B cell (primary cell): Measurements from ENCODE around the gene COL25A1. TPM values are rescaled to one million over a fixed set of nuclear protein-coding genes. Genes with fewer than 3 reads are reported as not detected.

Experiments used
- ATAC-seq: fragments of 200-7000 bp; cut with Tn5 transposase; one replicate; pipeline ENCODE4 v1.10.0; 2021; ENCODE audit warnings: low read depth, mild to moderate bottlenecking, moderate number of reproducible peaks, moderate library complexity
- CTCF ChIA-PET: fragments of 350-600 bp; sonication (Branson Sonifier 250); formaldehyde crosslinking; loops from one replicate; lab custom pipeline; 2021; ENCODE audit warnings: antibody characterized with exemption, inconsistent platforms; lab: Charles Lee
- POLR2A ChIA-PET: fragments of 350-600 bp; sonication (Branson Sonifier 250); formaldehyde crosslinking; loops from one replicate; lab custom pipeline; 2021; ENCODE audit warnings: antibody characterized with exemption; lab: Charles Lee
- DNase-seq: peaks from one replicate; pipeline ENCODE4 v3.0.0; 2013
- H2AFZ ChIP-seq: 2 replicates; pipeline ENCODE4 v1.6.1; 2012; ENCODE audit warnings: mild to moderate bottlenecking, low read depth, low read length; ENCODE audit not compliant: insufficient read depth, poor library complexity, severe bottlenecking
- H3K27ac ChIP-seq, 2 donors: 1 replicate in 1 of 2; 2 replicates in 1 of 2; pipeline ENCODE4 v1.5.1; 2012 to 2013; ENCODE audit warnings: low read length in 2 of 2, mild to moderate bottlenecking in 2 of 2, moderate library complexity in 1 of 2
- H3K27me3 ChIP-seq, 4 experiments: fragments of 200-600 bp in 1 of 4; sonication (generic) in 1 of 4; replicated peaks in 1 of 4; 1 replicate in 2 of 4; 2 replicates in 2 of 4; pipeline versions ENCODE4 v1.6.1 to v1.7.0; 2013 to 2016; ENCODE audit warnings: low read length in 3 of 4, mild to moderate bottlenecking in 2 of 4, mixed read lengths in 1 of 4, moderate library complexity in 1 of 4; ENCODE audit not compliant: insufficient read depth in 4 of 4, control insufficient read depth in 3 of 4; ENCODE audit errors: control extremely low read depth in 1 of 4
- H3K36me3 ChIP-seq, 2 experiments: replicated peaks in 1 of 2; 1 replicate in 1 of 2; 2 replicates in 1 of 2; pipeline versions ENCODE4 v1.6.1 to v1.7.1; 2013; ENCODE audit warnings: low read length in 1 of 2; ENCODE audit not compliant: insufficient read depth in 2 of 2, control insufficient read depth in 1 of 2; ENCODE audit errors: control extremely low read depth in 1 of 2, extremely low read depth in 1 of 2
- H3K4me1 ChIP-seq, 2 donors: fragments of 200-600 bp in 1 of 2; sonication (generic) in 1 of 2; 1 replicate in 1 of 2; 2 replicates in 1 of 2; pipeline versions ENCODE4 v1.5.1 to v1.6.1; 2013 to 2017; ENCODE audit warnings: low read length in 2 of 2; ENCODE audit not compliant: control insufficient read depth in 2 of 2, insufficient read depth in 2 of 2
- H3K4me2 ChIP-seq: replicated peaks from 2 replicates; pipeline ENCODE3; 2012; ENCODE audit warnings: mild to moderate bottlenecking, low read depth, low read length; ENCODE audit not compliant: poor library complexity, severe bottlenecking
- H3K4me3 ChIP-seq, 5 experiments: fragments of 200-600 bp in 1 of 5; sonication (generic) in 1 of 5; 1 replicate in 3 of 5; 2 replicates in 2 of 5; pipeline versions ENCODE4 v1.5.1 to v1.7.0; 2011 to 2016; ENCODE audit warnings: low read length in 4 of 5, mild to moderate bottlenecking in 4 of 5, low read depth in 2 of 5, control low read depth in 1 of 5, moderate library complexity in 1 of 5; ENCODE audit not compliant: insufficient read depth in 1 of 5; ENCODE audit errors: control extremely low read depth in 1 of 5, extremely low read depth in 1 of 5
- H3K79me2 ChIP-seq: fragments of 200-600 bp; sonication (generic); one replicate; pipeline ENCODE4 v1.6.0; 2016; ENCODE audit warnings: low read length; ENCODE audit not compliant: control insufficient read depth, insufficient read depth
- H3K9ac ChIP-seq: fragments of 200-600 bp; sonication (generic); 2 replicates; pipeline ENCODE4 v1.6.1; 2017; ENCODE audit warnings: mild to moderate bottlenecking, low read length, moderate library complexity
- H3K9me3 ChIP-seq, 3 donors: one replicate each; pipeline versions ENCODE4 v1.6.1 to v1.7.1; 2013; ENCODE audit warnings: low read length in 2 of 3; ENCODE audit not compliant: control insufficient read depth in 2 of 3, insufficient read depth in 1 of 3; ENCODE audit errors: control extremely low read depth in 1 of 3
- H4K20me1 ChIP-seq: 2 replicates; pipeline ENCODE4 v1.6.0; 2012; ENCODE audit warnings: mild to moderate bottlenecking, low read length; ENCODE audit not compliant: insufficient read depth, control insufficient read depth, poor library complexity, severe bottlenecking
- H3K27ac Mint-ChIP-seq: one replicate; pipeline ENCODE4 v1.8.0; 2021; ENCODE audit warnings: mixed read lengths
- H3K27me3 Mint-ChIP-seq: one replicate; pipeline ENCODE4 v1.8.0; 2021; ENCODE audit warnings: mixed read lengths
- H3K4me1 Mint-ChIP-seq: one replicate; pipeline ENCODE4 v1.8.0; 2021; ENCODE audit warnings: mixed read lengths
- H3K4me3 Mint-ChIP-seq: one replicate; pipeline ENCODE4 v1.8.0; 2021; ENCODE audit warnings: mixed read lengths
- H3K9me3 Mint-ChIP-seq: one replicate; pipeline ENCODE4 v1.8.0; 2022; ENCODE audit warnings: mixed read lengths; ENCODE audit not compliant: insufficient read depth
- CTCF ChIP-seq: fragments of 200-600 bp; IDR thresholded peaks from one replicate; pipeline ENCODE4 v1.8.0; 2022; ENCODE audit warnings: antibody characterized with exemption, mild to moderate bottlenecking
- EZH2 ChIP-seq: IDR thresholded peaks from 2 replicates; pipeline ENCODE4 v1.6.1; 2012; ENCODE audit warnings: borderline replicate concordance, low read depth, mild to moderate bottlenecking, moderate library complexity, low read length; ENCODE audit not compliant: insufficient read depth, poor library complexity, severe bottlenecking
- WGBS: methylation state at CpG from one replicate; pipeline ENCODE4 v1.1.5; 2013; ENCODE audit warnings: missing lambda C conversion rate; ENCODE audit not compliant: insufficient coverage; 5-methylcytosine and 5-hydroxymethylcytosine counted together
- intact Hi-C: fragments of 100-400 bp; cut with micrococcal nuclease; formaldehyde crosslinking; loops from one replicate; pipeline ENCODE4 v1.10.0; 2022
- polyA plus RNA-seq: library from polyadenylated mRNA; depleted of rRNA; stranded (reverse); fragments of >200 nt; gene quantifications from 2 replicates; pipeline ENCODE4 v1.2.3, GENCODE V29; 2012
- total RNA-seq, 2 donors: library from RNA; stranded (reverse); fragments of 120-200 nt in 1 of 2; gene quantifications; 1 replicate in 1 of 2; 2 replicates in 1 of 2; pipeline versions ENCODE4 v1.2.3 to v1.2.4, GENCODE V29; 2013 to 2022

COL25A1 gene
- total and polyA plus RNA-seq, 2 donors (not counting 1 experiment from before 2014, with no cell fraction given) = not detected

- H3K36me3 ChIP-seq = no peaks in the 10 kb centered on the region
- no peaks in the 10 kb centered on the region for H3K4me1 Mint-ChIP-seq
- 80% methylated on average over 1 of the region's 2 CpGs for WGBS
- DNase-seq (no peak), ATAC-seq (no peak)
- no peak for TF ChIP-seq EZH2
- TF ChIP-seq CTCF = no peak
- no peak overlapping the region for H3K4me2 ChIP-seq
- H3K27ac ChIP-seq = no peak overlapping the region
- no peak overlapping the region for H2AFZ ChIP-seq
- H3K27ac Mint-ChIP-seq = no peak overlapping the region
- no peak overlapping the region for H3K4me3 Mint-ChIP-seq
- H3K4me3 ChIP-seq = no peak overlapping the region
- H3K4me1 ChIP-seq = no peaks in the 10 kb centered on the region
- H3K79me2 ChIP-seq = no peaks in the 10 kb centered on the region
- no peaks in the 10 kb centered on the region for H3K27me3 ChIP-seq
- no peak overlapping the region for H3K9ac ChIP-seq
- no peaks in the 10 kb centered on the region for H4K20me1 ChIP-seq
- no peaks in the 10 kb centered on the region for H3K9me3 Mint-ChIP-seq
- ChIA-PET CTCF (no interaction called here), POLR2A (no interaction called here)
- no peaks in the 10 kb centered on the region for H3K27me3 Mint-ChIP-seq
- intact Hi-C loops = no loop called here
- H3K9me3 ChIP-seq = no peaks in the 10 kb centered on the region
These were observed 147.4 kb downstream of the COL25A1 start for GRCh38 chr4:109155084-109155483.

- CTCF ChIA-PET = no interaction called here
These were observed 148.0 kb downstream of the COL25A1 start for GRCh38 chr4:109154424-109154823.

More at GRCh38 chr4:109154424-109154823, 148.0 kb downstream of the COL25A1 start:
- no peak overlapping the region for H3K27ac ChIP-seq
- Mint-ChIP-seq H3K4me1 (no peaks in the 10 kb centered on the region), H3K4me3 (no peak overlapping the region), H3K9me3 (no peaks in the 10 kb centered on the region), H3K27ac (no peak overlapping the region), H3K27me3 (no peaks in the 10 kb centered on the region)
- H3K36me3 ChIP-seq = no peaks in the 10 kb centered on the region
- 100% methylated on average over 1 of the region's 4 CpGs for WGBS
- ATAC-seq (no peak), DNase-seq (no peak)
- H2AFZ ChIP-seq = no peak overlapping the region
- H3K27me3 ChIP-seq = no peaks in the 10 kb centered on the region
- no peaks in the 10 kb centered on the region for H3K9me3 ChIP-seq
- no peaks in the 10 kb centered on the region for H3K4me1 ChIP-seq
- intact Hi-C loops = no loop called here
- H3K79me2 ChIP-seq = no peaks in the 10 kb centered on the region
- H4K20me1 ChIP-seq = no peaks in the 10 kb centered on the region
- H3K4me2 ChIP-seq = no peak overlapping the region
- POLR2A ChIA-PET = no interaction called here
- no peak overlapping the region for H3K9ac ChIP-seq
- no peak overlapping the region for H3K4me3 ChIP-seq
- TF ChIP-seq EZH2 = no peak
- TF ChIP-seq CTCF = no peak
